Calu3 (cell line): ENCODE results near the gene SLC35A5. TPM values are rescaled to one million over a fixed set of nuclear protein-coding genes. Genes with fewer than 3 reads are reported as not detected.

ENCODE experiments used
- BruUV-seq: library from RNA; stranded (reverse); fragments of 400-500 nt; replicated peaks from 2 replicates; lab custom pipeline; 2021; lab: Mats Ljungman, UMichigan
- CTCF ChIA-PET: fragments of 300-600 bp; sonication (Branson Sonifier 250); formaldehyde crosslinking; loops from one replicate; lab custom pipeline; 2022; ENCODE audit warnings: antibody characterized with exemption; lab: Charles Lee
- DNase-seq: peaks from one replicate; pipeline ENCODE4 v3.0.0; 2022
- H3K27ac Mint-ChIP-seq: one replicate; pipeline ENCODE4 v1.8.0; 2022; ENCODE audit warnings: mixed read lengths; ENCODE audit not compliant: unreplicated experiment
- H3K27me3 Mint-ChIP-seq: one replicate; pipeline ENCODE4 v1.8.0; 2022; ENCODE audit warnings: mixed read lengths; ENCODE audit not compliant: unreplicated experiment
- H3K36me3 Mint-ChIP-seq: one replicate; pipeline ENCODE4 v1.8.0; 2022; ENCODE audit warnings: mild to moderate bottlenecking, moderate library complexity, mixed read lengths; ENCODE audit not compliant: insufficient read depth, unreplicated experiment
- H3K4me1 Mint-ChIP-seq: one replicate; pipeline ENCODE4 v1.8.0; 2022; ENCODE audit warnings: mild to moderate bottlenecking, low read depth, mixed read lengths; ENCODE audit not compliant: unreplicated experiment
- H3K4me3 Mint-ChIP-seq: one replicate; pipeline ENCODE4 v1.8.0; 2022; ENCODE audit warnings: mild to moderate bottlenecking, low read depth, moderate library complexity, mixed read lengths; ENCODE audit not compliant: unreplicated experiment
- H3K9me3 Mint-ChIP-seq: one replicate; pipeline ENCODE4 v1.8.0; 2022; ENCODE audit warnings: low read depth, mixed read lengths; ENCODE audit not compliant: unreplicated experiment
- intact Hi-C: fragments of 100-400 bp; cut with micrococcal nuclease; formaldehyde crosslinking; loops from one replicate; pipeline ENCODE4 v1.10.0; 2022; ENCODE audit not compliant: unreplicated experiment
- total RNA-seq: library from RNA; stranded (reverse); gene quantifications from 2 replicates; pipeline ENCODE4 v1.2.3, GENCODE V29; 2022
- TF ChIP-seq, protein P1 (sequence below): fragments of 200-600 bp; IDR thresholded peaks from one replicate; pipeline ENCODE4 v1.8.0; 2022; ENCODE audit warnings: antibody characterized with exemption; ENCODE audit not compliant: unreplicated experiment

Gene SLC35A5
- total RNA-seq, 1 experiment from 2014 or later: 21.7 TPM

DNA sequence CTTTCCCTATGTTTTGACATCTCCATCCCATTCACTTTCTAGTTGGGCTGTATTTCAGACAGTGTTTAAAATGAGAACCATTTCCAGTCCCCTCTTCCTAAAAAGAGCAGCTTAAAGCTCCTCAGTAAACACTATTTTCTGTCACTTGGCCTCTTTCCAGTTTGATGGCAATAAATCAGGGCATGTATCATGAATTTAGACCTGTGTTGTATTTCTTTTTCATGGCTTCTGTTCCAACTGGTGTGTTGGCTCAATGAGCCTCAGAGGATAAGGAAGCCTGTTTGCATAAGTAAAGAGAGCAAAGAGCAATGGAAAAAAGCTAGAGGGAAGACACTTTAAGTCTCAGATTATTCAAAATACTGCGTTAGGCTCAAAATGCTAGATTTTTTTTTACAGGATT is 71.9 kb downstream of the SLC35A5 start:
- H3K4me3 Mint-ChIP-seq: no peak overlapping the region
- CTCF ChIA-PET: no interaction called here

DNA sequence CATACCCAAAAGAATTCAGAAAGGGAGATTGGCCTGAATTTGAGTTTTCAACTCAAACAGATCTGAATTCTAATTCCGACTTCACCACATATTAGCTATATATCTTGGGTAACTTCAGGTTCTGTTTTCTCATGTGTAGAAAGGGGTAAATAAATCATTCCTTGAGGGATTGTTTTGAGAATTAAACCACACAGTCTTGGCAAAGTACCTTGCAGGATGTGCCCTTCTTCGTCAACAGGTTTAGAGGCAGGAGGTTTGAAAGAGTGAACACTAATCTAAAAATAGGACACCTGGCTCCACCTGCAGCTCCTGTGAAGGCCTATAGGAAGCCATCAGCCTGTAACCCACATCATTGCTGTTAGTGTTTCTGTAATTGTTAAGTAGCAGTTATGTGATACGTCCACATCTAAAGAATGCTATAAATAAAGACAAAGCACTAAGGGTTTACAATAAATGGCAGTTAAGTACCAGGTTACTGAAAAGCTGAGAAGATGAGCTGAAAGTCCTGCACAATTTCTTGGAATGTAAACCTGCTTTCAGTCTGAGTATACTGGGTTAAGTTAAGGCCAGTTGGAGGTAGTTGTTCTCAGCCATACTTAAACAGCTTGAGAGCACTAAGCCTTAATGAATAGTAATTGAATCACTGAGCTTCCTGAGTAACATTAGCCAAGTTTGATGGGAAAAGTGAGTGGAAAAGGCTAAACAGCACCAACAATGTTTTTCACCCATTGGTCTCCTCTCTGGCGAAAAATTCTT is 73.1 kb downstream of the SLC35A5 start:
- H3K4me3 Mint-ChIP-seq: no peak overlapping the region
- no peak for DNase-seq
- no TSS peak for BruUV-seq
- H3K27me3 Mint-ChIP-seq: no peaks in the 10 kb centered on the region
- no peak overlapping the region for H3K27ac Mint-ChIP-seq
- CTCF ChIA-PET: no interaction called here
- TF ChIP-seq, protein P1, sequence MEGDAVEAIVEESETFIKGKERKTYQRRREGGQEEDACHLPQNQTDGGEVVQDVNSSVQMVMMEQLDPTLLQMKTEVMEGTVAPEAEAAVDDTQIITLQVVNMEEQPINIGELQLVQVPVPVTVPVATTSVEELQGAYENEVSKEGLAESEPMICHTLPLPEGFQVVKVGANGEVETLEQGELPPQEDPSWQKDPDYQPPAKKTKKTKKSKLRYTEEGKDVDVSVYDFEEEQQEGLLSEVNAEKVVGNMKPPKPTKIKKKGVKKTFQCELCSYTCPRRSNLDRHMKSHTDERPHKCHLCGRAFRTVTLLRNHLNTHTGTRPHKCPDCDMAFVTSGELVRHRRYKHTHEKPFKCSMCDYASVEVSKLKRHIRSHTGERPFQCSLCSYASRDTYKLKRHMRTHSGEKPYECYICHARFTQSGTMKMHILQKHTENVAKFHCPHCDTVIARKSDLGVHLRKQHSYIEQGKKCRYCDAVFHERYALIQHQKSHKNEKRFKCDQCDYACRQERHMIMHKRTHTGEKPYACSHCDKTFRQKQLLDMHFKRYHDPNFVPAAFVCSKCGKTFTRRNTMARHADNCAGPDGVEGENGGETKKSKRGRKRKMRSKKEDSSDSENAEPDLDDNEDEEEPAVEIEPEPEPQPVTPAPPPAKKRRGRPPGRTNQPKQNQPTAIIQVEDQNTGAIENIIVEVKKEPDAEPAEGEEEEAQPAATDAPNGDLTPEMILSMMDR: no peak
- no peaks in the 10 kb centered on the region for H3K4me1 Mint-ChIP-seq
- no peaks in the 10 kb centered on the region for H3K36me3 Mint-ChIP-seq
- no peaks in the 10 kb centered on the region for H3K9me3 Mint-ChIP-seq
- intact Hi-C loops: no loop called here

More for the DNA sequence above, 71.9 kb downstream of the SLC35A5 start:
- Mint-ChIP-seq H3K27me3 (no peaks in the 10 kb centered on the region), H3K36me3 (no peaks in the 10 kb centered on the region), H3K27ac (no peak overlapping the region), H3K9me3 (no peaks in the 10 kb centered on the region), H3K4me1 (no peaks in the 10 kb centered on the region)
- intact Hi-C loops: no loop called here
- no TSS peak for BruUV-seq
- no peak for DNase-seq
- TF ChIP-seq, protein P1: no peak

Other genes starting within 250 kb of the SLC35A5 start
- not detected in 2 replicates for gene CD200, start 228.9 kb upstream of the SLC35A5 start, total RNA-seq
- gene BTLA, start 62.6 kb upstream of the SLC35A5 start, total RNA-seq: not detected in 2 replicates
- gene ATG3, start 83 bp upstream of the SLC35A5 start, total RNA-seq: 54.6 and 57.9 TPM in 2 replicates
- gene CCDC80, start 79.1 kb downstream of the SLC35A5 start, total RNA-seq: 0.39 and 1.1 TPM in 2 replicates